NOMO-1 (cell line): Measurements from ENCODE around the gene UROC1.

Source experiments
- DNase-seq, 2 experiments: peaks; one replicate each; lab custom pipeline; 2025; ENCODE audit not compliant: unreplicated experiment in 2 of 2; lab: John Stamatoyannopoulos, UW

UROC1 gene

GRCh38 chr3:126432361-126433104 is 85.0 kb downstream of the UROC1 start:
- DNase-seq: no peak
